ENCODE measurements around the gene EML3. TPM values are rescaled to one million over a fixed set of nuclear protein-coding genes. Genes with fewer than 3 reads are reported as not detected.
A peak's percentile ranks its signal among the peaks of the same experiment; 100 is the strongest.

EML3 gene
- total RNA-seq, 1 experiment from 2014 or later = 51.1 TPM

- TF ChIP-seq NFE2L1 (CRISPR knock-in tag; IDR thresholded peaks at IDR 0.05) = no peak
- no peak for TF ChIP-seq OVOL2 (CRISPR knock-in tag; IDR thresholded peaks at IDR 0.05; ENCODE audit: borderline replicate concordance)
- no peak for TF ChIP-seq CREM (CRISPR knock-in tag; IDR thresholded peaks at IDR 0.05)
- 0 out of 2 replicates have a peak, but pooled peaks have one; percentile 13 for TF ChIP-seq MAX (CRISPR knock-in tag; IDR thresholded peaks at IDR 0.05)
- no peak for TF ChIP-seq MLX (CRISPR knock-in tag; IDR thresholded peaks at IDR 0.05)
- TF ChIP-seq HMGA2 (CRISPR knock-in tag; IDR thresholded peaks at IDR 0.05) = no peak
- TF ChIP-seq ATF2 (CRISPR knock-in tag; IDR thresholded peaks at IDR 0.05; ENCODE audit: borderline replicate concordance, low read depth) = no peak
- TF ChIP-seq CDX4 (CRISPR knock-in tag; IDR thresholded peaks at IDR 0.05; ENCODE audit: borderline replicate concordance) = no peak
- no peak for TF ChIP-seq ZMAT4 (CRISPR knock-in tag; IDR thresholded peaks at IDR 0.05)
- 0 out of 2 replicates have a peak, but pooled peaks have one; percentile 35 for TF ChIP-seq ZNF219 (CRISPR knock-in tag; IDR thresholded peaks at IDR 0.05; ENCODE audit: borderline replicate concordance)
- TF ChIP-seq ETV6 (CRISPR knock-in tag; IDR thresholded peaks at IDR 0.05) = peak; percentile 62; the same call in 1 of the 2 replicates
These were observed 740 bp downstream of the EML3 start (continued) for GRCh38 chr11:62611705-62612365.

GRCh38 chr11:62610814-62611704 lies 1.5 kb downstream of the EML3 start:
- Mint-ChIP-seq H3K4me3 (peak overlapping the region; percentile 95), H3K9me3 (no peaks in the 10 kb centered on the region), H3K27ac (no peak overlapping the region), H3K4me1 (peaks cover 41% of the 10 kb centered on the region), H3K27me3 (ENCODE audit: low read depth) (peaks cover 9% of the 10 kb centered on the region; the same call in 1 of the 2 replicates), H3K36me3 (no peaks in the 10 kb centered on the region)
- DNase-seq (ENCODE audit: low spot score) (no peak), ATAC-seq (no peak)
- ChIA-PET CTCF (interaction anchor here (0.6 to 3.7 kb wide), 30 partner anchors 9 to 250 kb away, joined by 3 to 51 read pairs (median 6); partner anchors contain the start of genes AHNAK, B3GAT3, BSCL2 and C11orf98), POLR2A (interaction anchor here (0.9 to 3.7 kb wide), 5 partner anchors 9 to 77 kb away, joined by 3 to 21 read pairs (median 8); partner anchors contain the start of genes B3GAT3, C11orf98, CSKMT and MTA2)
- TF ChIP-seq HMGA2 (CRISPR knock-in tag; IDR thresholded peaks at IDR 0.05) (no peak), ZNF232 (CRISPR knock-in tag; IDR thresholded peaks at IDR 0.05) (no peak), MAX (CRISPR knock-in tag; IDR thresholded peaks at IDR 0.05) (no peak), TEAD4 (CRISPR knock-in tag; IDR thresholded peaks at IDR 0.05) (no peak), JUN (CRISPR knock-in tag; IDR thresholded peaks at IDR 0.05) (no peak), ZNF263 (CRISPR knock-in tag; IDR thresholded peaks at IDR 0.05; ENCODE audit: low read depth) (no peak), ZNF671 (CRISPR knock-in tag; IDR thresholded peaks at IDR 0.05) (no peak), IRF1 (CRISPR knock-in tag; IDR thresholded peaks at IDR 0.05) (no peak), FOXK1 (CRISPR knock-in tag; IDR thresholded peaks at IDR 0.05) (no peak), RORB (CRISPR knock-in tag; IDR thresholded peaks at IDR 0.05) (no peak), FOXP1 (CRISPR knock-in tag; IDR thresholded peaks at IDR 0.05; ENCODE audit: borderline replicate concordance) (no peak), KAT7 (CRISPR knock-in tag; IDR thresholded peaks at IDR 0.05; ENCODE audit: borderline replicate concordance) (no peak), AR (CRISPR knock-in tag; IDR thresholded peaks at IDR 0.05) (no peak), ZBTB43 (CRISPR knock-in tag; IDR thresholded peaks at IDR 0.05) (no peak), USF1 (CRISPR knock-in tag; IDR thresholded peaks at IDR 0.05) (no peak), PRRX2 (CRISPR knock-in tag; IDR thresholded peaks at IDR 0.05) (no peak)

Measured in WTC11 (cell line).